Tongue (tissue), 2 donors: ENCODE data around the gene MYH11. TPM values are rescaled to one million over a fixed set of nuclear protein-coding genes. Genes with fewer than 3 reads are reported as not detected.
"Not testable (repeated sequence)": the region's sequence is repeated elsewhere in the genome, so short reads cannot be mapped to it uniquely, and the experiment has no call there.

Experiments used
- DNase-seq: peaks from one replicate; pipeline ENCODE4 v3.0.0-alpha.2; 2015
- total RNA-seq: library from RNA; depleted of rRNA; stranded (reverse); fragments of >200 nt; gene quantifications from one replicate; pipeline ENCODE4 v1.2.3, GENCODE V29; 2014

MYH11 gene
- total RNA-seq, 1 donor from 2014 or later, result 33.7 TPM

DNA sequence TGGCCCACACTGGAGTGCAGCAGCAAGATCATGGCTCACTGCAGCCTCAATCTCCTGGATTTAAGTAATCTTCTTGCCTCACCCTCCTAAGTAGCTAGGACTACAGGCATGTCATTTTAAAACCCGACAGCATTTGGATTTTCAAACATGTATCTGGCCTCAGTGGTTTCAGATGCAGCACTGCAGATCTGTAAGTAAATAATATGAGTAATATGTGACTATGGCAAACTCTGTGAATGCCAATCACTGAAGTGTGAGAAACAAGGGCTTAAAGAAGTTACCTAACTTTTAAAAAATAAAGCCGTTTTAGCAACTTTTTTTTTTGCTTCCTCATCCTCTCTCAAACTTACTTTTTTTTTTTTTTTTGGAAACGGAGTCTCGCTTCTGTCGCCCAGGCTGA lies 19.7 kb upstream of the MYH11 start:
- DNase-seq, result no peak

DNA sequence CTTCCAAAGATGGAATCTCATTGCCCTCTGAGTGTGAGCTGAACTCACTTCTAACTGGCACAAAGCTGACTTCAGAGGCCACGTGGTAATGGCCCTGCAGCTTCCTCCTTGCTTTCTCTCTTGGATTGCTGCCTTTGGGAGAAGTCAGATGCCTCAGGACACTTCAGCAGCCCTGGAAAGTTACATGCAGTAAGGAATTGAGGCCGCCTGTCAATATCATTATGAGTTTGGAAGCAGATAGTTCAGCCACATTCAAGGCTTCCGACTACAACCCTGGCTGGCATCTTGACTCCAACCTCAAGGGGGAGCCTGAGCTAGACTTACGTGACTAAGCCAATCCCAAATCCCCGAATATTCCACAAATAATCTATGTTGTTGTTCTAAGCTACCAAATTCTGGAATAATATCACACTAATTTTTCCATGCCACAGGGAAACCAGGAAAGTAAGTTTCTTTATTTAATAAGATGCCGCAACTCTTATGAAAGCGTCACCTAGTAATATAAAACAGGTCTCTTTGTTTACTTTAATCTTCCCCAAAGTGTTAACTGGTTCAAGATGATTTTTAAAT lies 18.0 kb upstream of the MYH11 start:
- peak; percentile 64 for DNase-seq

DNA sequence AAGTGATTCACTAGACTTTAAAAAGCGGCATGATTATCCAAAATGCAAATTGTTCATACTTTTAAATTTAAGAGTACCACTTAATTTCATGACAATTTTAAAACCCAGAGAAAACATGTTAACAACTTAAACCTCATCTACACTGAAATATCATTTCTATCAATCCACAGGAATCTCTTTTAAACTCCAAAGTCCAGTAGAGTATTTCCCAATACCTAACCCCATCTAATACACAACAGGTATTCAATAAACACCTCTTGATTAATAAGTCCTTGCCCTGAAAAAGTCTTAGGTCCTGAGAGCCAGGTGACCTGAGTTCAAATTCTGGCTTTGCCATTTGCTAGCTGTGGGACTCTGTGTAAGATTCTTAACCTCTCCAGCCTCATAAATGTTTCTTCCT lies 16.9 kb upstream of the MYH11 start:
- DNase-seq, result no peak

DNA sequence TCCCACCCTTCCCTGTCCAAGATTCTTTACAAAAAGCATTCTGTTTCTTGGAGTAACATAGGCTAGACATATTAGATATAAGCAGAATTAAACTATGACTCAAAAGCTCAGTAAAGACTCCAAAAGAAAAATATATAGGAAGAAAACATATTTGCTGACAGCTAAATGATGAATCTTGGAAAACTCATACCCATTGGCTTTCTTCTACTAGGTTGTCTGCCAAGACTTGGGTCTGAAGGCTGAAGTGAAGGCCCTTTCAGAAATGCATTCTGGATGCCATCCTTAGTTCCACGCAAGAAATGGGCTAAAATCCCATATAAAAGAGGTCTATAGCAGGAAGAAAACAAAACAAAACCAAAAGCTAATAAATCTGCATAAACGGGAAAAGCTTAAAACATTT lies 16.5 kb upstream of the MYH11 start:
- DNase-seq, result no peak

DNA sequence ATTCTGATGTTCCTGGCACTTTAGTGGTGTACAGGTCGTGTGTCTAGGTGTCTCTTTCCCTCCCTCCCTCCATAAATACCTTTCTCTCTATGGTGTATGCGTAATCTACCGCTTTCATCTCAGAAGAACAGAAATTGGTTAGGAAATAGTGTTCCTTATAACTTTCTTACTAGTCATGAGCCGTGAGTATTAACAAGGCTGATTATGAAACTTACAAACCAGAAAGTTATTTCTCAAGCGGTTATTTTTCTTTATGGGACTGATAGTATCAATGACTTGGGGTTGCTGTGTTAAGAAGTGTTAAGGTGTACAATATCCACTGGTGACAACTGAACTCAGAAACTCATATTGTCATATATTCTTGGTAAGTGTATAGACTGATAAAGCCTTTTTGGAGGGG lies 13.2 kb upstream of the MYH11 start:
- DNase-seq, result no peak

DNA sequence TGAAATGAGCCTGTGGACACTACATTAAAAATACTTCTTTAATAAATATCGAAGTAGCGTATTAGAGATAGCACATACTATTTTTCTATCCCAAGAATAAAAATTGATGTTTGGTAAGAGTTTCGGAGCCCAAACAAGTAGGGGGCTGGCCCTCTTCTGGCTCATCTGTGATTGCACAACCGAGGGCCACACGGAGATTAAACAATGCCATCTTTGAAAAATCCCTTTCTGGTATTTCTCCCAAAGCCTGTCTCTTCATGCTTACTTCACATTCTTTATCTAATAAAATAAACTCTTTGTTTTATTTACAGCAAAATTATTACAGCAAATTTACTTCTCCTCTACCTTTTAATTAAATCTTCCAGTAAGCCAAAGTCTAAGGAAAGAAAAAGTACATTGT lies 9.6 kb upstream of the MYH11 start:
- DNase-seq, result no peak

DNA sequence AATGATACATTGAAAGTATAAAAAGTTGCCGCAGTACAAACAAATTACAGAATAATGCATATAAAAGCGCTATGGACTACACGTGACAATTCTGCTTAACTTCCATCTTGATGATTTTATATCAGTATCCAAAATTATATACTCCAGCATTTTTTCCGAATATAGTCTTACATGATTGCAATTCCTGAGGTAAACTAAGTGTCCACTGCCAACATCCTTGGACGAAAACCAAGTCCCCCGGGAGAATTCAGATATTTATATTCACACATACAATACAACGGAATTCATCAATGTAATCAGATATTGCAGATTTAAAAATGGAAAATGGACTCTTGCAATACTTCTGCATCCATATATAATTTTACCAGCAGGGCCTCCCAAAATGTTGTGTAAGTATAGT lies 8.9 kb upstream of the MYH11 start:
- DNase-seq, result no peak

DNA sequence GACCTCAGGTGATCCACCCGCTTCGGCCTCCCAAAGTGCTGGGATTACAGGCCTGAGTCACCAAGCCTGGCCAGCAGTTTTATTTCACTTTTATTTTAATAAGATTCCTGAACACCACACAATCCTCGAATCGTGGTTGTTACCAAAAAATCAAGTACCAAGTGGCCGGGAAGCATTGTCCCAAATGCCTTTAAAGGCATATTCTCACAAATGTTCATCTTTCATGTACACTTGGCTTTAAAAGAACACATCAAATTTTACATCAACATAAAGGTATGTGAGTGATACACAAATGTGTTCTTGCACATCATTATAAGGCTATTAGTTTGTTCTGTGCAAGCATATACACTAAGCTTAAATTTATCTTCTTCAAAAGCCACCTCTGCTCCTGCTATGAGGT lies 8.1 kb upstream of the MYH11 start:
- DNase-seq, result no peak

DNA sequence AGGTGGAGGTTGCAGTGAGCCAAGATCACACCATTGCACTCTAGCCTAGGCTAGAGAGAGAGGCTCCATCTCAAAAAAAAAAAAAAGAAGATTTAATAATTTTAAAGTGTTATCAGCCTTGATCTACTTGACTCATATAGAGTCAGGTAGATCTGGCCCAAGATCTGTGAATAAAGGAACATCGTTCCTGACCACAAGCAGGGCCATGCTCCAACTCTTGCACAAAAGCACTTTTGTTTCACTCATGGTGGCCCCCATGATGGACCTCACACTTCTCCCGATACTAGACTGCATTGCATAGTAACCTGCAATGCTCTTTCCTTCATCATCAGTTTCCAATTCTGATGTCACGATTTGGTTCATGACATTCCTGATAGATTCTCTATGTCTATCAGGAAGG lies 5.2 kb upstream of the MYH11 start:
- DNase-seq, result no peak

DNA sequence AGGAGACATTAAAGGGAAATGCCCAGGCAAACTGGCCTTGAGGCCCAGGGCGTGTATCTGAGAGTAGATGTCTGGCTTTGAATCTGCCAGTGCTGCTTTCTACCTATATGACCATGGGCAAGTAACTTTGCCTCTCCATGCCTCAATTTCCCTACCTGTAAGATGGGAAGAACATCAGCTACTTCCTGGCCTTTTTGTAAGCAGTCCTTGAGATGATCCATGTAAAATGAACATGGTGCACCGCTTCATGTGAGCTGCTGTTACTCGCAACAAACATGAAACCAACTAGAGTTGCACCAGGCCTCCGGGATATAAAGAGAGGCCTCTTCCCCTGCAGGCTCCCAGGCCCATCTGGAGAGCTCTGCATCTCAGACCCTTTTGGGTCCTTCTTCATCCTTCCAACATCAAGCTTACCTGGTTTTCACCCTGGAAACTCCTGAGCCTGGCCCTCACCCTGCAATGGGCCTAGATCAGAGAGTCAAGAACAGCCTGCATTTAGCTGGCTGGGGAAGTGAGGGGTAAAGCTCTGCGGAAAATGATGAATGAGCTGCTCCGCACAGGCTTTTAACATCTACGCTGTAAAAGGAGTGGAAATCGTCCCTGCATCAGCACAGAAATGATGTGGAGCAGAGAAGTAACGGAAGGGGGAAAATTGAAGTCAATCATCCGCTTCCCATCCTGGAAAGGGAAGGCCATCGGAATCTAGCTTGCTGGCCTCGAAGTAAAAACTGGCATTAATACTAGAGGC lies 2.3 kb upstream of the MYH11 start:
- DNase-seq, result no peak

DNA sequence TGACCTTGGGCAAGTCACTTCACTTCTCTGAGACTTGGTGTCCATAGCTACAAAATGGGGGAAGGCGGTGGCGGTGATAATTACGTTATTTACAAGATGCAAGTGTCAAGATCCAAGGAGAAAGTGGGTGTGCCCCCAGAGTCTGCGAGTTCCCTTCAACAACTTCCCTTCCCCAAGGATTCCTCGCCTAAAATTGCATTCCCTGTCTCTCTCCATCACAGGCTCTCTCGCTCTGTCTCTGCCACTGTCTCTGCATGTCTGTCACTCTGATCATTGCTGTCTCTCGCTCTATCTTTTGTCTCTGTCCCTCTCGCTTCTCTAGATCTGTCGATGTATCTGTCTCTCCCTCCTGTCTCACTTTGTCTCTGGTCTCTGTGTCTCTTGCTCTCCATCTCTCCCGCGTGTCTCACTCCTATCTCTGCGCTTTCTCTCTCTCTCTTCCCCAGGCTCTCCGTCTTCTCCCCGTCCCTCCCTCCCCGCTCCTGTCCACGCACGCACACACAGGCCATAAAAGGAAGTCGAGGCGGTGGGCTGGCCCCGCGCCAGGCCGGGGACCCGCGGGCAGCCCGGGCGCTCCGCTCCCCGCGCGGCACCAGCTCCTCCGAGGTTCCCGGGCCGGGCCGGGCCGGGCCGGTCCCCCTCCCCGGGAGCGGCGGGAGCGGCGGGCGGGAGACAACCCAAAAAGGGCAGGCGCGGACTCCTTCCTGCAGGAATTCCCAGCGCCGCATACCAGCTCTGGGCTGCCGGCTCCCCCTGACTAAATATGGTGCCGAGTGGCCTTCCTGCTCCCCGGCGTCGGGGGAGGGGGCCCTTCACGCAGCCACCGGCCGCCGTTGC lies 1.1 kb upstream of the MYH11 start:
- peak; percentile 24 for DNase-seq

DNA sequence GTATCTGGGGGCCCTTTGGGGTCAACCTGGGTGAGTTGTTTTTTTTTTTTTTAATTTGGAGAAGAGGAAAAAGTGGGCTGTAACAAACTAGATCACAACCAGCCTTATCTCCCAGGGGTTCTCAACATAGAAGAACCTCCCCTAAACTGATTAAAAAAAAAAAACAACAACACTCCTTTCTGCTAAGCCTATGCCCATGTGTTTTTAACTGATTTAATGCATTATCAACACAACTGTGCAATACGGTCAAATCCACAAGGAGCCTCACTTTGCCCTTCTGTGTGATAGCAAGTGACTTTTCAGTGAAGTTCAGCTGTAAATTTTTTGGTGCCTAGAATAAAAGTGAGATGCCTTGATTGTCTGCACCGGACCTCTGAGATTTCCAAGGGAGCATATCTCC lies 646 bp downstream of the MYH11 start:
- no peak for DNase-seq

DNA sequence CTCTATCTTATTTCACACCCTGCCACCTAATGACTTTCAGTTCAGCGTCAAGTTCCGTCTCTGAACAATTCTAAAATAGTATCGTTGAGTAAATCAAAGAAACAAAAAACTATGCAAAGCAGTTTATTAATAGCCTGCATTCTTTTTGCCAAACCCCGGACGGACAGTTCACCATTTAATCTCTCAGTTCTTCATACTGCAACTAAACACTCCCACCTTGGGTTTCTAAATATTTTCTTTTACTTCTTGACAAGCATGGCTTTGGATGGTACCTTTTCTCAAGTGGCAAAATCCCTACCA lies 1.2 kb downstream of the MYH11 start:
- DNase-seq, result no peak

DNA sequence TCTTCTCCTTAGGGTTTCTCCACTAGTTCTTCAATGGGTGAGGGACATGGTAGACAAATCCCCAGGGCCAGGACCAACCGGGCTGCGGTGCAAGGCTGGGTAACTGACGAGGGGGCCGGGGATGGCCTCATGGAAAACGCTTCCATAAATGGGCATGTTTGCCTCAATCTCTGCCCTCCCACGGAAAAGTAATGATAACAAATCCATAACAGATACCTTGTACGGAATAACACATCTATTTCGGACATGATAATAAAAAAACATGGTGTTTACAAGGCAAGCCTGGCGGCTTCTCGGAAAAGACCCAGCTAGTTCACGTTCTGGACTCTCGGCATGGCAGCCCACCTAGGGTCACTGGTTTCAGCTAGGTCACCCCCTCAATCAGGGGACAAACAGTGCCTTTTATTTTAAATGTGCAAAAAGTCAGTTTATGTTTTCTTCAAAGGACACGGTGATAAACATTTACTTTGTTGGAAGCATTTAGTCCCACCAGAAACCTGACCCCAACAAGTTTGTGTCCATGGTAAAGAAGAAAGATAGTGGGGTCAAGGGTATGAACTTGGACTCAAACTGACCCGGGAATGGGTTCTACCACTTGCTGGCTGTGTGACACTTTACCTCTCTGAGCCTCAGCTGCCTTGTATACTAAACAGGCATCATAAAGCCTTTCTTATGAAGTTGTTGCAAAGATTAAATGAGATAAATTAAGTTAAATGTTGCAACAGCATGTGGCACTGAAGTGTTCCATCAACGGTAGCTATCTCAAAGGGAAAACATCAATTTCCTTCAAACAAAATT lies 1.7 kb downstream of the MYH11 start:
- DNase-seq, result no peak

DNA sequence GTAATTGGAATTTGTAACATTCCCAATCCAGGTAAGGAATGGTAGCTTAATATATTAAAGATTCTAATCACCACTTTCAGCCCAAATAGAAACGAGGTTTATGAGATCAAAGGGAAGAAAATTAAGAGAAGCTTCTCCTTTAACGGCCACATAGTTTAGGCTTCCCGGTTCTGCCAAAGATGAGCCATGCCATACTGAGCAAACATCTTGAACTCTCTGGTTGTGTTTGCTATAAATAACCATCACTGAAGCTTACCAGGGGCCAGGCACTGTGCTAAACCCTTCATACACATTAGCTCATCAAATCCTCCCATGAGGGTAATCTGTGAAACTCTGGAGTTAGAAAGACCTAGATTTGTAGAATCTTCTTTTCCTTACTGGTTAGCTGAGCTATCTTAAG lies 2.8 kb downstream of the MYH11 start:
- DNase-seq, result no peak

DNA sequence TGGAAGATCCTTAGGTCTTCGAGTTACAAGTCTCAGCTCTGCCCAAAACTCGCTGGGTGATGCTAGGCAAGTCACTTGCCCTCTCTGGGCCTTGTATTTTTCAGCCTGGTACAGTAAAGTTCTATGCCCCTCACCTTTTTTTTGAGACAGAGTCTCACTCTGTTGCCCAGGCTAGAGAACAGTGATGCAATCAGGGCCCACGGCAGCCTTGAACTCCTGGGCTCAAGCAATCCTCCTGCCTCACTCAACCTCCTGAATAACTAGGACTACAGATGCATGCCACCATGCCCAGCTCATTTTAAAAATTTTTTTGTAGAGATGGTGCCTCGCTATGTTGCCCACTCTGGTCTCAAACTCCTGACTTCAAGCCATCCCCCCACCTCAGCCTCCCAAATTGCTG lies 3.8 kb downstream of the MYH11 start:
- DNase-seq, result no peak

DNA sequence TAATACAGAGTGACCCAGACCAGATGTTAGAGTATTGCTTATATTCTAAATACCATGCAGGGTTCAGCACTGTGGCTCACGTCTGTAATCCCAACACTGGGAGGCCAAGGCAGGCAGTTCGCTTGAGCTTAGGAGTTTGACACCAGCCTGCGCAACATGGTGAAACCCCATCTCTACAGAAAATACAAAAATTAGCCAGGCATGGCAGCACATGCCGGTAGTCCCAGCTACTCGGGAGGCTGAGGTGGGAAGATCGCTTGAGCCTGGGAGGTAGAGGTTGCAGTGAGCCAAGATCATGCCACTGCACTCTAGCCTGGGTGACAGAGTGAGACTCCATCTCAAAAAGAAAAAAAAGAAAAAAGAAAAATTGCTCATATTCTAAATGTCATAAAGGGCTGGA lies 6.3 kb downstream of the MYH11 start:
- not testable (repeated sequence) for DNase-seq

DNA sequence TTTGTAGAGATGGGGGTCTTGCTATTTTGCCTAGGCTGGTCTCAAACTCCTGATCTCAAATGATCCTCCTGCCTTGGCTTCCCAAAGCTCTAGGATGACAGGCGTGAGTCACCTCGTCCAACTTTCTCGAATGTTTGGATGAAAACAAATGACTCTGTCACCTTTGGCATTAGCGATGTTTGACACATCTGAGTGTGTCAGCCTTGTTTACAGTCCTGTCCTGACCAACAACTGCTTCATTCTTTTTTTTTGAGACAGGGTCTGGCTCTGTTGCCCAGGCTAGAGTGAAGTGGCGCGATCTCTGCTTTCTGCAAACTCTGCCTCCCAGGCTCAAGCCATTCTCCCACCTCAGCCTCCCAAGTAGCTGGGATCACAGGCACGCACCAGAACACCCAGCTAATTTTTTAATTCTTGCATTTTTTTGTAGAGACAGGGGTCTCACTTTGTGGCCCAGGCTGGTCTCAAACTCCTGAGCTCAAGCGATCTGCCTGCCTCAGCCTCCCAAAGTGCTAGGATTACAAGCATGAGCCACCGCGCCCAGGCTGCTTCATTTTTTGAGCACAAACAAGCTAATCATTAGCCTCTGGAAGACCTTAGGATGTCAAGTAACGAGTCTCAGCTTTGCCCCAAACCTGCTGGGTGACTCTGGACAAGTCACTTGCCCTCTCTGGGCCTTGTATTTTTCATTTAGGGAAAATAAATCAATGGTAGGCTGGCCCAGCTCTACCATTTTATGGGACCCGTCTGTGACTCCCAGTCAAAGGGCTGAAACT lies 7.4 kb downstream of the MYH11 start:
- DNase-seq, result no peak

DNA sequence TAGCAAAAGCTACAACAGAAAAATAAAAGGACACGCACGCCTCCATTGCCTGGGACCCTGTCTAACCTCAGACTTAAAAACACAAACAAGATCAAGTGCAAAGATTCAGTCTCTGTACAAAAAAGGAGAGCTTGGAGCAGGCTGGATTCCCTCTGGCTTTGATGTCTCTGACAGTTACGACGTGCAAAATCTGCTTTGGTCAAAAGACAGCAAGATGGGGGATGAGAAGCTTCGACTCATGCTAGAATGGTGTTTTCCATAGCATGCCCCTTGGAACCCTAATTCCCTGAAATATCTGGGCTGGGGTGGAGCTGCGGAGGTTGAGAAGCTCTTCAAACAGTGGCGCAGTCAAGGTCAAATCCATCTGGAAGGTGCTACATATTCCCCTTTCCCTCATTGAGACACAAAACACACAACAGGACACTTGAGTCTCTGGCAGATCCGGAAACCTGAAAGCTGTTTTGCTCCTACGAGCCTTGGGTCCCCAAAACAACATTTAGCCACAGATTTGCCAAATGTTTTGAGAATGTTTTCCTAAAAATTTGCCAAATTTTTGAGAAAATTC lies 9.1 kb downstream of the MYH11 start:
- DNase-seq, result no peak

DNA sequence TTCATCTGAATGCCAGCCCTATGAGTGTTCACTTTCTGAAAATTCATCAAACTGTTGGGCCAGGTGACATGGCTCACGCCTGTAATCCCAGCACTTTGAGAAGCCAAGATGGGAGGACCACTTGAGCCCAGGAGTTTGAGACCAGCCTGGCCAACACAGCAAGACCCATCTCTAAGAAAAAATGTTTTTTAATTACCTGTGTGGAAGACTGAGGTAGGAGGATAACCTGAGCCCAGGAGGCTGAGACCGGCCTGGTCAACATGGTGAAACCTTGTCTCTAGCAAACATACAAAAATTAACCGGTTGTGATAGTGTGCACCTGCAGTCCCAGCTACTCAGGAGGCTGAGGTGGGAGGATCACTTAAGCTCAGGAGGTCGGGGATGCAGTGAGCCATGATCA lies 10.3 kb downstream of the MYH11 start:
- DNase-seq, result no peak

DNA sequence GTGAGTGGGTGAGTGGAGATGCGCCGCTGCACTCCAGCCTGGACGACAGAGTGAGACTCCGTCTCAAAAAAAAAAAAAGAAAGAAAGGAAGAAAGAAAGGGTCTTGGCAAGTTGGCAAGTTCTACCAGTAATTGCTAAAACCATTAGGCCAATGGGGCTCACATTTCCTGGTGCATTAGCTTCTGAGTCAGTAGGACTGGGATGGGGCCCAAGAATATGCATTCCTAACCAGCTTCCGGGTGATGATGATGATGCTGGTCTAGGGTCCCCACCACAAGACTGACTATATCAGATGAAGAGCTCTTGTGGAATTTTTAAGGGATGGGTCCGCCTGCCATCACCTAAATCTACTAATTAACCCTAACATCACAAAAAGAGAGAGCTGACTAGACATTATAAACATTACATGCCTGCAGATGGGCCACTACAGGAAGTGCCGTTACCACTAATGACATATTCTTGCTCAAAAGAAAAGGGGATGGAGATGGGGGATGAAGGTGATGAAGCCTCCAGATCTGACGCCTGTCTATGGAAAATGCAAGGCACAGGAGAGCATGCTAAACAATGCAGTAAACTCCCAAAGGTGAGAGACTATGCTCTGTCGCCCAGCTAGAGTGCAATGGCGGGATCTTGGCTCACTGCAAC lies 13.1 kb downstream of the MYH11 start:
- DNase-seq, result no peak
